HG03196 (cell line): ENCODE data around the gene FOLR2.
"Not testable (repeated sequence)": the region's sequence is repeated elsewhere in the genome, so short reads cannot be mapped to it uniquely, and the experiment has no call there.

Source experiments
- ATAC-seq: cut with Tn5 transposase; IDR thresholded peaks from one replicate; pipeline ENCODE4 v1.9.1; 2021; ENCODE audit not compliant: unreplicated experiment

FOLR2 gene

GRCh38 chr11:72216638-72217037, at the start of gene FOLR2:
FOLR2 (plus strand) TSS chr11:72216794; CDS start chr11:72218585, 1,791 bp downstream.
- no peak for ATAC-seq

GRCh38 chr11:72169046-72169555, 47.5 kb upstream of the FOLR2 start:
- not testable (repeated sequence) for ATAC-seq

- ATAC-seq: not testable (repeated sequence)
Measured at GRCh38 chr11:72169754-72170153, 46.8 kb upstream of the FOLR2 start.

GRCh38 chr11:72172043-72172442, 44.6 kb upstream of the FOLR2 start:
- not testable (repeated sequence) for ATAC-seq

- no peak for ATAC-seq
Measured at GRCh38 chr11:72173291-72173690, 43.3 kb upstream of the FOLR2 start.

- ATAC-seq: no peak
Measured at GRCh38 chr11:72174302-72175070, 42.1 kb upstream of the FOLR2 start.

GRCh38 chr11:72177656-72178055, 38.9 kb upstream of the FOLR2 start:
- no peak for ATAC-seq

GRCh38 chr11:72179049-72179803, 37.4 kb upstream of the FOLR2 start:
- ATAC-seq: no peak

GRCh38 chr11:72179804-72180396, 36.7 kb upstream of the FOLR2 start:
- no peak for ATAC-seq

- not testable (repeated sequence) for ATAC-seq
Measured at GRCh38 chr11:72180892-72181552, 35.6 kb upstream of the FOLR2 start.

- not testable (repeated sequence) for ATAC-seq
Measured at GRCh38 chr11:72181553-72181958, 35.0 kb upstream of the FOLR2 start.

GRCh38 chr11:72188267-72188666, 28.3 kb upstream of the FOLR2 start:
- ATAC-seq: no peak

GRCh38 chr11:72189455-72190250, 26.9 kb upstream of the FOLR2 start:
- ATAC-seq: no peak

GRCh38 chr11:72190631-72191071, 25.9 kb upstream of the FOLR2 start:
- ATAC-seq: no peak

GRCh38 chr11:72191961-72192381, 24.6 kb upstream of the FOLR2 start, which contains the start of gene FOLR1:
FOLR1 (plus strand) TSS chr11:72192140; CDS start chr11:72192174, 34 bp downstream.
- ATAC-seq: no peak

GRCh38 chr11:72195518-72196270, 20.9 kb upstream of the FOLR2 start:
- no peak for ATAC-seq

- ATAC-seq: not testable (repeated sequence)
Measured at GRCh38 chr11:72201445-72201844, 15.1 kb upstream of the FOLR2 start.

- no peak for ATAC-seq
Measured at GRCh38 chr11:72202571-72202970, 14.0 kb upstream of the FOLR2 start.

- no peak for ATAC-seq
Measured at GRCh38 chr11:72203163-72203562, 13.4 kb upstream of the FOLR2 start.
